BE2C (cell line): ENCODE data around the gene RPA3.

ENCODE experiments used
- DNase-seq: peaks from one replicate; pipeline ENCODE4 v3.0.0-alpha.2; 2020
- H3K27me3 ChIP-seq: fragments of 250-450 bp; sonication (Bioruptor Pico); 2 replicates; pipeline ENCODE4 v1.5.1; 2020; ENCODE audit warnings: mild to moderate bottlenecking
- H3K36me3 ChIP-seq: fragments of 250-450 bp; sonication (Bioruptor Pico); 2 replicates; pipeline ENCODE4 v1.5.1; 2020; ENCODE audit warnings: mild to moderate bottlenecking
- H3K4me1 ChIP-seq: fragments of 250-450 bp; sonication (Bioruptor Pico); 2 replicates; pipeline ENCODE4 v1.5.1; 2020
- H3K4me3 ChIP-seq: 2 replicates; pipeline ENCODE4 v1.5.1; 2011; ENCODE audit warnings: low read depth, low read length
- H3K9me3 ChIP-seq: fragments of 250-450 bp; sonication (Bioruptor Pico); 2 replicates; pipeline ENCODE4 v1.5.1; 2020
- TF ChIP-seq, protein P1 (sequence below): IDR thresholded peaks from 2 replicates; pipeline ENCODE4 v1.5.1; 2012; ENCODE audit warnings: mild to moderate bottlenecking, low read depth, low read length

The RPA3 gene

DNA sequence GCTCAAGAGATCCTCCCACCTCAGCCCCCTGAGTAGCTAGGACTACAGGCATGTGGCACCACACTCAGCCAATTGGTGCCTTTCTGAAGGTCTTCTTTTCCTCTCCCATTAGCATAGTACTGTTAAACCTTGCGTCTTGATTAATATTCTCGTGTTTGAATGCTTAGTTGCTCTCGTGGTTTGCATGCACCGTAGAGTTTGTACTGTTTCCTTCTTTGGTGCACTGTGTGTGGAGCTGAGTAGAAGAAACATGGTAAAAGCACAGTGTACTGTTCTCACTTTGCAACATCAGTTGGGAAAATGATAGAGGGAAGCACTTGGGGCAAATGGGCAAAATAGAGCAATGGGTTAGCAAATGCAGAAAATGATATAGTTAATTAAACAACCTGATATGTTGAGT is 27.6 kb upstream of the RPA3 start:
- no peaks in the 10 kb centered on the region for H3K36me3 ChIP-seq
- H3K9me3 ChIP-seq = no peaks in the 10 kb centered on the region
- TF ChIP-seq, protein P1, sequence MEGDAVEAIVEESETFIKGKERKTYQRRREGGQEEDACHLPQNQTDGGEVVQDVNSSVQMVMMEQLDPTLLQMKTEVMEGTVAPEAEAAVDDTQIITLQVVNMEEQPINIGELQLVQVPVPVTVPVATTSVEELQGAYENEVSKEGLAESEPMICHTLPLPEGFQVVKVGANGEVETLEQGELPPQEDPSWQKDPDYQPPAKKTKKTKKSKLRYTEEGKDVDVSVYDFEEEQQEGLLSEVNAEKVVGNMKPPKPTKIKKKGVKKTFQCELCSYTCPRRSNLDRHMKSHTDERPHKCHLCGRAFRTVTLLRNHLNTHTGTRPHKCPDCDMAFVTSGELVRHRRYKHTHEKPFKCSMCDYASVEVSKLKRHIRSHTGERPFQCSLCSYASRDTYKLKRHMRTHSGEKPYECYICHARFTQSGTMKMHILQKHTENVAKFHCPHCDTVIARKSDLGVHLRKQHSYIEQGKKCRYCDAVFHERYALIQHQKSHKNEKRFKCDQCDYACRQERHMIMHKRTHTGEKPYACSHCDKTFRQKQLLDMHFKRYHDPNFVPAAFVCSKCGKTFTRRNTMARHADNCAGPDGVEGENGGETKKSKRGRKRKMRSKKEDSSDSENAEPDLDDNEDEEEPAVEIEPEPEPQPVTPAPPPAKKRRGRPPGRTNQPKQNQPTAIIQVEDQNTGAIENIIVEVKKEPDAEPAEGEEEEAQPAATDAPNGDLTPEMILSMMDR = no peak
- no peaks in the 10 kb centered on the region for H3K4me1 ChIP-seq
- no peak overlapping the region for H3K4me3 ChIP-seq
- DNase-seq = no peak
- no peaks in the 10 kb centered on the region; the same call in 1 of the 2 replicates for H3K27me3 ChIP-seq

DNA sequence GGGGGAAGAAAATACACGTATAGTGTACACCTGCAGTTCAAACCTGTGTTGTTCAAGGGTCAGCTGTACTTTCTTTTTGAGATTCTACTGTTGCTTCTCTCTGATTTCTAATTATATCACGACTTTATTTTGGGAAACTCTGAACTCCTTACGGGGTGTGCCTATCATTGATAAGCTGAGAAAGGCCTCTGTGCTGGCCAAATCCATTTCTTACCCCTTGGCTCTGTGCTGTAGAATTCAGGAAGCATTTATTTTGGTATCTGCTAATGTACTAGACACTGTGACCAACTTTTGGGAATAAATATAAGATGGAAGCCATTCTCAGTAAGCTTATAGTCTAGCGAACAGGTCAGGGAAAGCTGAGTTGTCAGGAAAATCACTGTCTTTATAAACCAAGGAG is 26.9 kb upstream of the RPA3 start:
- Histone ChIP-seq H3K36me3 (no peaks in the 10 kb centered on the region), H3K9me3 (no peaks in the 10 kb centered on the region), H3K4me3 (no peak overlapping the region), H3K27me3 (no peaks in the 10 kb centered on the region; the same call in 1 of the 2 replicates), H3K4me1 (no peaks in the 10 kb centered on the region)
- no peak for DNase-seq
- TF ChIP-seq, protein P1 = no peak

DNA sequence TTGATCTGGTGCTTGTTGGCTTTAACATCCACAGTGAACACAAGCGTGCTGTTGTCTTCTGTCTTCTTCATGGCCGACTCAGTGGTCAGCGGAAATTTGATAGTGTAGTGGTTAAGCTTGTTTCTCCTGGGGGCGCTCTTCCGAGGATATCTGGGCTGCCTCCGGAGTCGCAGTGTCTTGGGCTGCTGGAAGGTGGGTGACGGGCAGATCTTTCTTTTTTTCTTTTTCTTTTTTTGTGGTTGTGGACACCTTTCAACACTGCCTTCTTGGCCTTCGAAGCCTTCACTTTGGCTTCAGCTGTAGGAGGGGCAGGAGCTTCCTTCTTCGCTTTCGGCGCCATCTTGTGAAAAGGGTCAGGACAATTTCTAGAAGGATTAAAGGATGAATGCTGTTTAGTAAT is 23.8 kb upstream of the RPA3 start:
- no peaks in the 10 kb centered on the region; the same call in 1 of the 2 replicates for H3K27me3 ChIP-seq
- no peaks in the 10 kb centered on the region for H3K9me3 ChIP-seq
- no peak overlapping the region for H3K4me3 ChIP-seq
- no peaks in the 10 kb centered on the region for H3K4me1 ChIP-seq
- TF ChIP-seq, protein P1 = no peak; the same call in 1 of the 2 replicates
- peak; percentile 9 for DNase-seq
- H3K36me3 ChIP-seq = no peaks in the 10 kb centered on the region

DNA sequence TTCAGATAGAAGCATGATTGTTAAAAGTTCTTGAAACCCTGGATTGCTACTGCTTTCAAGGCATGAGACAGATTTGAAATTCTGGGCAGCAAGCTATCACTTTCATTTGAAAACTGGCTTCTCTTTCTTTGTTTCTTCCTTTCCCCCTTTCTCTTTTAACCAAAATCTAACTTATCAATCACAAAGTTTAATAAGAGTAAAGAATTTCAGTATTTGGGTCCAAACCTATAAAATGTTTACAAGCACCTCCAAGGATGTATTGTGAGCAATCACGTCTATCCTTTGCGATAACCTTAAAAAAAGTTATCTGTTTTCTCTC is 21.6 kb upstream of the RPA3 start:
- no peaks in the 10 kb centered on the region for H3K27me3 ChIP-seq
- TF ChIP-seq, protein P1 = no peak
- no peak for DNase-seq
- H3K9me3 ChIP-seq = no peaks in the 10 kb centered on the region
- no peaks in the 10 kb centered on the region for H3K36me3 ChIP-seq
- no peaks in the 10 kb centered on the region; the same call in 1 of the 2 replicates for H3K4me1 ChIP-seq
- H3K4me3 ChIP-seq = no peak overlapping the region

DNA sequence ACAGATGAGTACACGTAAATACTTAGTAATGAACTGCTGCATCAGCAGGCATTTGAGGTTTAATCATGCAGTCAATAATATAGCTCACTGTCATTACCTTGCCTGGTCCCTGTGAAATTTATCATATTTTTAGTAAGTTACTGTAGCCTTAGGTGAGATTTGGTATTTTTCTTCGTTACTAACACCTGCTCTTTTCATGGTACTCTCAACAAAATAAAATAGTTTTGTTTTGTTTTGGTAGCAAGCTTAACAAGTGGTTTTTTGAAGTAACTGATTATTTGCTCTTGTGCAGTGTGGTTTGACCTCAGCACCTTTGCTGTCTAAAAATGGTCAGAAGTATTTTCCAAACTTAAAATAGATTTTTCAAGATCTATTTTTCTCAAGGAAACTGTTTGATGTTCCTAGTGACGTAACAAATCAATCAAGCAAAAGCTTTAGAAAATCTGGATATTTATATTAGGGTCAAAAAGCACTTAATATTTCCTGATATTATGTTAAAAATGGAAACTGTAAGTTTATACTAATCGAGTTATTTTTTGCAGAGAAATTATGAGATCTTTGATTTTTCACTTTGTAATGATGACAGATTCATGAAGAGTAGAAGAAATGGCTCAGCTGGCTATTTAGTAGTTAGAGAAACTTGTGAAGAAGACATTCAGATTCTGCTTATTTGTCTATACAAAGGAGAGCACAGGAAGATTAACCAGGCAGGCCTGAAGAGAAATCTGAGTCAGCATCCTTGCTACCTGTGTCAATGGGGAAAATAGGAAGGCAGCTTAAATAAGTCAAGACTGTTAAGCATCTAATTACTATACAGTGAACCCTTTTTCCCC is 21.0 kb upstream of the RPA3 start:
- Histone ChIP-seq H3K27me3 (no peaks in the 10 kb centered on the region), H3K9me3 (no peaks in the 10 kb centered on the region), H3K4me1 (no peaks in the 10 kb centered on the region; the same call in 1 of the 2 replicates), H3K4me3 (no peak overlapping the region), H3K36me3 (no peaks in the 10 kb centered on the region)
- no peak for DNase-seq
- TF ChIP-seq, protein P1 = no peak

DNA sequence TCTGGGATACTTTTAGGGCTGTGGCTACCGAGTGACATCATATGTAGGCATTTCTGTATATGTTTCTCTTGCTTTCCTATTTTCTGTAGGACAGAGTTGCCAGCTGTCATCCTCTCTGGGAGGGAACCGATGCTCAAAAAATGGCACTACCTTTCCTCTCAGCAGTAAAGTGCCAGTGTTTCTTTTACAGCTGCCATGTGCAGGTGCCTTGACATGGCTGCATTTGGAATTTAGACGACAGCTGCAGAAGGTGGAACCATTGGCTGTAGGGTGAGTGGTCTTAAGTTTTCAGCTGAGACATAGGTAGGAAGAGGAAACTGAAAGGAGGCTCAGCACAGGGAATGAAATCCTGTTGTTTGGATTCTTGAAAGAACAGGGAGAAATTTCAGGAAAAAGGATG is 20.2 kb upstream of the RPA3 start:
- Histone ChIP-seq H3K4me3 (no peak overlapping the region), H3K4me1 (no peaks in the 10 kb centered on the region; the same call in 1 of the 2 replicates), H3K36me3 (no peaks in the 10 kb centered on the region), H3K9me3 (no peaks in the 10 kb centered on the region), H3K27me3 (no peaks in the 10 kb centered on the region)
- no peak for DNase-seq
- TF ChIP-seq, protein P1 = no peak
